Upper lobe of right lung (tissue), 1 donor: ENCODE data around the gene IFIT3. TPM values are rescaled to one million over a fixed set of nuclear protein-coding genes. Genes with fewer than 3 reads are reported as not detected.
A peak's percentile ranks its signal among the peaks of the same experiment; 100 is the strongest.

Experiments used
- ATAC-seq: fragments of 200-7000 bp; cut with Tn5 transposase; one replicate; pipeline ENCODE4 v1.9.1; 2020; ENCODE audit warnings: mild to moderate bottlenecking, moderate library complexity
- DNase-seq: peaks from one replicate; pipeline ENCODE4 v3.0.0-alpha.2; 2020
- H3K27ac ChIP-seq: fragments of 200-600 bp; one replicate; pipeline ENCODE4 v1.8.0; 2022
- H3K27me3 ChIP-seq: fragments of 200-600 bp; one replicate; pipeline ENCODE4 v1.8.0; 2022; ENCODE audit warnings: mild to moderate bottlenecking
- H3K36me3 ChIP-seq: fragments of 200-600 bp; one replicate; pipeline ENCODE4 v1.8.0; 2022
- H3K4me1 ChIP-seq: fragments of 200-600 bp; one replicate; pipeline ENCODE4 v1.8.0; 2022
- H3K4me3 ChIP-seq: fragments of 200-600 bp; one replicate; pipeline ENCODE4 v1.8.0; 2022; ENCODE audit warnings: mild to moderate bottlenecking
- H3K9me3 ChIP-seq: fragments of 200-600 bp; one replicate; pipeline ENCODE4 v1.8.0; 2022
- intact Hi-C: fragments of 100-400 bp; cut with DNase I; formaldehyde crosslinking; loops from one replicate; pipeline ENCODE4 v1.11.0; 2022
- total RNA-seq: library from RNA; stranded (reverse); fragmentation: NEBNext Ultra II Directional; extraction: Animal tissue kit (Norgen Biotek cat#: 25700); gene quantifications from one replicate; pipeline ENCODE4 v1.2.1, GENCODE V29; 2021
- TF ChIP-seq, protein P1 (sequence below): fragments of 200-600 bp; IDR thresholded peaks from one replicate; pipeline ENCODE4 v1.8.0; 2022; ENCODE audit warnings: antibody characterized with exemption
- donor health status: DM: no; HTN: yes; CAD: no; lungs with severe emphysema.

IFIT3 gene
- total RNA-seq, 1 donor from 2014 or later: 78.0 TPM

GRCh38 chr10:89363729-89364442 lies 36.1 kb downstream of the IFIT3 start:
- Histone ChIP-seq H3K4me1 (peaks cover 10% of the 10 kb centered on the region), H3K27ac (no peak overlapping the region), H3K27me3 (no peaks in the 10 kb centered on the region), H3K36me3 (no peaks in the 10 kb centered on the region), H3K4me3 (no peak overlapping the region), H3K9me3 (no peaks in the 10 kb centered on the region)
- TF ChIP-seq, protein P1, sequence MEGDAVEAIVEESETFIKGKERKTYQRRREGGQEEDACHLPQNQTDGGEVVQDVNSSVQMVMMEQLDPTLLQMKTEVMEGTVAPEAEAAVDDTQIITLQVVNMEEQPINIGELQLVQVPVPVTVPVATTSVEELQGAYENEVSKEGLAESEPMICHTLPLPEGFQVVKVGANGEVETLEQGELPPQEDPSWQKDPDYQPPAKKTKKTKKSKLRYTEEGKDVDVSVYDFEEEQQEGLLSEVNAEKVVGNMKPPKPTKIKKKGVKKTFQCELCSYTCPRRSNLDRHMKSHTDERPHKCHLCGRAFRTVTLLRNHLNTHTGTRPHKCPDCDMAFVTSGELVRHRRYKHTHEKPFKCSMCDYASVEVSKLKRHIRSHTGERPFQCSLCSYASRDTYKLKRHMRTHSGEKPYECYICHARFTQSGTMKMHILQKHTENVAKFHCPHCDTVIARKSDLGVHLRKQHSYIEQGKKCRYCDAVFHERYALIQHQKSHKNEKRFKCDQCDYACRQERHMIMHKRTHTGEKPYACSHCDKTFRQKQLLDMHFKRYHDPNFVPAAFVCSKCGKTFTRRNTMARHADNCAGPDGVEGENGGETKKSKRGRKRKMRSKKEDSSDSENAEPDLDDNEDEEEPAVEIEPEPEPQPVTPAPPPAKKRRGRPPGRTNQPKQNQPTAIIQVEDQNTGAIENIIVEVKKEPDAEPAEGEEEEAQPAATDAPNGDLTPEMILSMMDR: no peak
- ATAC-seq (no peak), DNase-seq (no peak)
- intact Hi-C loops: no loop called here

DNA sequence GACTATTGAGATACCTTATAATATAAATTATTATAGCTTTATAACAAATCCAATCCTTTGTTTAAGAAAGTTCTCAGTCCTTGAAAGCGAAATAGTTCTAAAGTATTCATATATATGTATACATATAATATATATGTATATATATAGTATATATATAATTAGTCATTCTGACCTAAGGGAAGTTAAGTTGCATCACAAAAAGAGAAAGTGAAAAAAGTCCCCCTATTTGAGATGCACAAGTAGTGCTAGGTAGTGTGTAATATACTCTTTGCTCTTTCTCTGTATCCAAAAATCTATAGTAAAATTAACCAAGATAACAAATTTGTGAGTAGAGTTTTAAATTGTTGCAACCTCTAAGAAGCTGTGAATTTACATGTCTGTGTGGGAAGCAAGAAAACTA lies 36.7 kb downstream of the IFIT3 start:
- Histone ChIP-seq H3K4me1 (peaks cover 10% of the 10 kb centered on the region), H3K4me3 (no peak overlapping the region), H3K36me3 (no peaks in the 10 kb centered on the region), H3K27me3 (no peaks in the 10 kb centered on the region), H3K27ac (no peak overlapping the region), H3K9me3 (no peaks in the 10 kb centered on the region)
- no peak for DNase-seq
- TF ChIP-seq, protein P1: no peak
- no peak for ATAC-seq
- intact Hi-C loops: no loop called here

GRCh38 chr10:89367529-89367928 lies 39.7 kb downstream of the IFIT3 start:
- H3K27ac ChIP-seq: no peak overlapping the region
- ATAC-seq: no peak
- intact Hi-C loops: no loop called here
- no peak for DNase-seq
- H3K4me3 ChIP-seq: no peak overlapping the region
- H3K36me3 ChIP-seq: no peaks in the 10 kb centered on the region
- no peaks in the 10 kb centered on the region for H3K9me3 ChIP-seq
- H3K4me1 ChIP-seq: peaks cover 10% of the 10 kb centered on the region
- no peaks in the 10 kb centered on the region for H3K27me3 ChIP-seq
- TF ChIP-seq, protein P1: no peak

GRCh38 chr10:89368129-89368528 lies 40.3 kb downstream of the IFIT3 start:
- no peak for DNase-seq
- H3K36me3 ChIP-seq: no peaks in the 10 kb centered on the region
- peaks cover 10% of the 10 kb centered on the region for H3K4me1 ChIP-seq
- H3K27ac ChIP-seq: no peak overlapping the region
- intact Hi-C loops: no loop called here
- no peak overlapping the region for H3K4me3 ChIP-seq
- no peak for ATAC-seq
- H3K27me3 ChIP-seq: no peaks in the 10 kb centered on the region
- no peaks in the 10 kb centered on the region for H3K9me3 ChIP-seq
- TF ChIP-seq, protein P1: no peak

DNA sequence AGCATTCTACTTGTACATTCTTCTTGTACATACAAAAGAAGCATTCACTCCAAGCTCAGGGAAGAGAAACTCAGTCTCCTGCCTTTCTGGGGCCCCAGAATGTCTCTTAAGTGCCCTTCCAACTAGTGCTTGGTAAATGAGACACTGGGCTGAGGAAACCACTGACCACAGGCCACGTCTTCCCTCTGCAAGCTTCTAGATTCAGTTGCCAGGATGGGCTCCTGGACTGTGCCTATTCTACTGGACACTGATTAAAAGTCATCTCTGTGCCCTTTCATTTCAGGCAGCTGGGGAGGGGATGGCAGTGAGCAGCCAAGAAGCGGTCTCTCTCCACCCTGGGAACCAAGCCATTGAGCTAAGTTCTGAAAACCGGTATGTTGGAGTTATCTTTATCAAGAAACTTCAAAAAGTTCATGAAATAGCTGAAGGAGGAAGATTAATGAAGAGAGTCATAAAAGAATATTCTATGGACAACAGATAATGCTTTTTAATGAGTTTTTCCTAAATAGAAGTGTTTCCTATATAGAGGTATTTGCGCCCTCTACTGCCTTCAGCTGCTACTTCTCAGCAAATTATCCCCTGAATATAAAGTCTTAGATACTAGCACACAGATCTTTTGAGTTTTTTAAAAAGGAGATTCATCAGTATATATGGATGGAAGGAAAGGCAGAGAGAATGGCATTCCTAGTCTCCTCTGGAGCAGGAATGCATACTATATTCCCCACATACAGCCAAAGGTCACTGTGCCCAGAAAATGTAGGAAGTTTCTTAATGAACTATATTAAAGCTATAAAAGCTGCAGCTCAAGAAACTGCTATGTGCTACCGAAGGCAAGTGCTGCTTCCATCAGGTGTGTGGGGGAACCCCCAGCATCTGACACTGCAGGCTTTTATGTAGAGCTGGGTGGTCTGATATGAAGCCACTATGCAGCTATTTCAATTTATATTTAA lies 41.6 kb downstream of the IFIT3 start:
- DNase-seq: no peak
- Histone ChIP-seq H3K4me1 (peaks cover 19% of the 10 kb centered on the region), H3K27ac (no peak overlapping the region), H3K36me3 (no peaks in the 10 kb centered on the region), H3K27me3 (no peaks in the 10 kb centered on the region), H3K4me3 (no peak overlapping the region), H3K9me3 (no peaks in the 10 kb centered on the region)
- peak; percentile 64 for ATAC-seq
- TF ChIP-seq, protein P1: peak; percentile 55
- intact Hi-C loops: no loop called here
